Hepatocyte (in vitro differentiated cells): ENCODE measurements around the gene SUCLG2.

ENCODE experiments used
- CTCF ChIP-seq: fragments of 200-600 bp; sonication (generic); IDR thresholded peaks from 2 replicates; pipeline ENCODE4 v1.5.1; 2016; ENCODE audit warnings: antibody characterized with exemption, mild to moderate bottlenecking; ENCODE audit not compliant: poor library complexity
- EZH2 ChIP-seq: fragments of 200-600 bp; sonication (generic); IDR thresholded peaks from 2 replicates; pipeline ENCODE4 v1.6.1; 2016; ENCODE audit warnings: antibody characterized with exemption, mild to moderate bottlenecking, borderline replicate concordance
- EZH2phosphoT487 ChIP-seq: fragments of 200-600 bp; sonication (generic); IDR thresholded peaks from one replicate; pipeline ENCODE4 v1.6.1; 2018; ENCODE audit warnings: antibody characterized with exemption, mild to moderate bottlenecking, low read depth, moderate library complexity; ENCODE audit not compliant: unreplicated experiment, severe bottlenecking

GRCh38 chr3:67382536-67382935 is 271.9 kb downstream of the SUCLG2 start:
- no peak for TF ChIP-seq CTCF
- no peak for TF ChIP-seq EZH2
- no peak for TF ChIP-seq EZH2phosphoT487
